NB4 (cell line): ENCODE results near the gene KLHDC8A.

Experiments used
- CTCF ChIP-seq: IDR thresholded peaks from one replicate; pipeline ENCODE4 v1.5.1; 2012; ENCODE audit warnings: low read depth, low read length
- MAX ChIP-seq: IDR thresholded peaks from 2 replicates; pipeline ENCODE4 v1.6.1; 2011; ENCODE audit warnings: low read depth, low read length

DNA sequence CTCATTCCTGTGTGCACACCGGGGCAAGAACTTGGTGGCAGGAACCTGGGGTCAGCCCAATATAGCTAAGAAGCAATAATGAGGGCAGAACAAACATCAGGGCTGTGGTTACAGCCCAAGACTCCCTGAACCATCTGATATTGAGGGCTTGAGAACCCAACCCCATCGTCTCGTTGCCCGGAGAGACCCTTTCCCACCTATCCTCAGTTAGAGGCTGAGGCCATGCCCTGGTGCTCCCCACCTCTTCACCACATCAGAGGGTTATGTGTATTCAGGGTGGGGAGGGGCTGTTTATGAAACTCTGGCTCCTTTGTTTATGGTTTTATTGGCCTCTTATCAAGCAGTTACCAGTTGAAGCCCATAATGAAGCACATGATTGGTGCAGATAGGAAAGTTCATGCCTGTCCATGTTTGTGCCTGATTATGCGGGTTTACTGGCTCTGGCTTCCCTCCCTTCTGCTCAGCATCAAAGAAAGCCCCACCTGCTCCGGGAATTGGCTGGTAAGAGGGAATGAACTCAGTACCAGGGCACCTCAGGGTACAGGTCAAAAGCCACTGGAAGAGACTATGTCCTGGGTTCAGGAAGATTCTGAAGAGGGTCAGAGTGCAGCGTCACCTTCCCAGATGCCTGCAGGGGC, 49.7 kb downstream of the KLHDC8A start:
- no peak for TF ChIP-seq CTCF
- TF ChIP-seq MAX = no peak
